RWPE2 (cell line): Measurements from ENCODE around the gene C11orf86.

ENCODE experiments used
- ATAC-seq: fragments of 200-7000 bp; cut with Tn5 transposase; 3 replicates; pipeline ENCODE4 v1.9.1; 2021; ENCODE audit warnings: low read depth
- DNase-seq: peaks from one replicate; pipeline ENCODE4 v3.0.0-alpha.2; 2020; ENCODE audit warnings: low spot score
- H3K27ac ChIP-seq: fragments of 450-650 bp; 2 replicates; pipeline ENCODE4 v1.5.1; 2017; ENCODE audit warnings: mild to moderate bottlenecking; ENCODE audit not compliant: poor library complexity, severe bottlenecking
- H3K27me3 ChIP-seq: fragments of 250-450 bp; sonication (Bioruptor Pico); 2 replicates; pipeline ENCODE4 v1.5.1; 2021; ENCODE audit warnings: mild to moderate bottlenecking, moderate library complexity; ENCODE audit not compliant: insufficient read depth, poor library complexity, severe bottlenecking
- H3K36me3 ChIP-seq: fragments of 250-450 bp; sonication (Bioruptor Pico); 2 replicates; pipeline ENCODE4 v1.5.1; 2020; ENCODE audit warnings: low read depth, mild to moderate bottlenecking, moderate library complexity
- H3K4me1 ChIP-seq: fragments of 250-450 bp; sonication (Bioruptor Pico); 2 replicates; pipeline ENCODE4 v1.5.1; 2021; ENCODE audit warnings: mild to moderate bottlenecking, moderate library complexity; ENCODE audit not compliant: insufficient read depth, poor library complexity, severe bottlenecking
- H3K4me3 ChIP-seq: fragments of 250-450 bp; sonication (Bioruptor Pico); 2 replicates; pipeline ENCODE4 v1.5.1; 2021; ENCODE audit warnings: mild to moderate bottlenecking, moderate library complexity; ENCODE audit not compliant: severe bottlenecking
- H3K9me3 ChIP-seq: fragments of 250-450 bp; sonication (Bioruptor Pico); 2 replicates; pipeline ENCODE4 v1.5.1; 2021; ENCODE audit warnings: mild to moderate bottlenecking, moderate library complexity; ENCODE audit not compliant: severe bottlenecking
- CTCF ChIP-seq: fragments of 450-650 bp; IDR thresholded peaks from one replicate; pipeline ENCODE4 v1.5.1; 2017; ENCODE audit warnings: mild to moderate bottlenecking, moderate library complexity; ENCODE audit not compliant: poor library complexity, severe bottlenecking

Gene C11orf86

GRCh38 chr11:67006029-67006884, 31.2 kb downstream of the C11orf86 start:
- H3K4me3 ChIP-seq = no peak overlapping the region
- H3K9me3 ChIP-seq = no peaks in the 10 kb centered on the region
- H3K27ac ChIP-seq = no peak overlapping the region
- TF ChIP-seq CTCF = no peak
- DNase-seq (no peak), ATAC-seq (no peak)
- no peaks in the 10 kb centered on the region for H3K4me1 ChIP-seq
- no peaks in the 10 kb centered on the region for H3K27me3 ChIP-seq
- H3K36me3 ChIP-seq = no peaks in the 10 kb centered on the region

GRCh38 chr11:67007126-67007525, 32.0 kb downstream of the C11orf86 start:
- DNase-seq = no peak
- no peak for TF ChIP-seq CTCF
- no peak overlapping the region for H3K4me3 ChIP-seq
- no peak for ATAC-seq
- H3K27me3 ChIP-seq = no peaks in the 10 kb centered on the region
- H3K27ac ChIP-seq = no peak overlapping the region
- H3K4me1 ChIP-seq = no peaks in the 10 kb centered on the region
- H3K36me3 ChIP-seq = no peaks in the 10 kb centered on the region
- no peaks in the 10 kb centered on the region for H3K9me3 ChIP-seq

GRCh38 chr11:67010296-67010905, 35.3 kb downstream of the C11orf86 start:
- H3K4me3 ChIP-seq = no peak overlapping the region
- no peak for ATAC-seq
- H3K36me3 ChIP-seq = no peaks in the 10 kb centered on the region
- H3K27me3 ChIP-seq = no peaks in the 10 kb centered on the region
- no peak for TF ChIP-seq CTCF
- no peaks in the 10 kb centered on the region for H3K9me3 ChIP-seq
- no peak for DNase-seq
- no peak overlapping the region for H3K27ac ChIP-seq
- H3K4me1 ChIP-seq = no peaks in the 10 kb centered on the region

- DNase-seq (no peak), ATAC-seq (no peak)
- Histone ChIP-seq H3K9me3 (no peaks in the 10 kb centered on the region), H3K4me3 (no peak overlapping the region), H3K4me1 (no peaks in the 10 kb centered on the region), H3K36me3 (no peaks in the 10 kb centered on the region), H3K27ac (no peak overlapping the region), H3K27me3 (no peaks in the 10 kb centered on the region)
- no peak for TF ChIP-seq CTCF
Observed at GRCh38 chr11:67013511-67014045, 38.5 kb downstream of the C11orf86 start.
